ENCODE results near the gene IMP3.

DNA sequence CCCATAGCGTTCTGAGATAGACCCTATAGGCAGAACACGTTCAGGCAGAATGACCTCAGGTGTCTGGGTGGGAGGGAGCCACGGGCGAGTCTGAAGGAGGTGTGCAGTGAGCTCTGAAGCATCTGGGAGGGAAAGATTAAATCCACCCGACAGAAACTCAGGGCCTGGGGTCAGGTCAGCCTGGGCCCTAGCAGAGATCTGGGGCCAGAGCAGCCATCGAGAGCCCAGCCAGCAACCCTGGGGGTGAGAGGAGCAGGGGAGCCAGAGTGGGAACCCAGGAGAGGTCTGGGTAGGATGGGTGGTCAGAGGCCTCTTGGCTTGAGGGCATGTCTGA lies 29.8 kb upstream of the IMP3 start:
- TF ChIP-seq, protein P1, sequence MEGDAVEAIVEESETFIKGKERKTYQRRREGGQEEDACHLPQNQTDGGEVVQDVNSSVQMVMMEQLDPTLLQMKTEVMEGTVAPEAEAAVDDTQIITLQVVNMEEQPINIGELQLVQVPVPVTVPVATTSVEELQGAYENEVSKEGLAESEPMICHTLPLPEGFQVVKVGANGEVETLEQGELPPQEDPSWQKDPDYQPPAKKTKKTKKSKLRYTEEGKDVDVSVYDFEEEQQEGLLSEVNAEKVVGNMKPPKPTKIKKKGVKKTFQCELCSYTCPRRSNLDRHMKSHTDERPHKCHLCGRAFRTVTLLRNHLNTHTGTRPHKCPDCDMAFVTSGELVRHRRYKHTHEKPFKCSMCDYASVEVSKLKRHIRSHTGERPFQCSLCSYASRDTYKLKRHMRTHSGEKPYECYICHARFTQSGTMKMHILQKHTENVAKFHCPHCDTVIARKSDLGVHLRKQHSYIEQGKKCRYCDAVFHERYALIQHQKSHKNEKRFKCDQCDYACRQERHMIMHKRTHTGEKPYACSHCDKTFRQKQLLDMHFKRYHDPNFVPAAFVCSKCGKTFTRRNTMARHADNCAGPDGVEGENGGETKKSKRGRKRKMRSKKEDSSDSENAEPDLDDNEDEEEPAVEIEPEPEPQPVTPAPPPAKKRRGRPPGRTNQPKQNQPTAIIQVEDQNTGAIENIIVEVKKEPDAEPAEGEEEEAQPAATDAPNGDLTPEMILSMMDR (IDR thresholded peaks at IDR 0.05): no peak
- no peak for TF ChIP-seq POLR2AphosphoS5 (IDR thresholded peaks at IDR 0.05)
- no peak for TF ChIP-seq POLR2A (IDR thresholded peaks at IDR 0.05)

Data from prostate gland (tissue), 2 donors.